ENCODE measurements around the gene ATP1A1.

DNA sequence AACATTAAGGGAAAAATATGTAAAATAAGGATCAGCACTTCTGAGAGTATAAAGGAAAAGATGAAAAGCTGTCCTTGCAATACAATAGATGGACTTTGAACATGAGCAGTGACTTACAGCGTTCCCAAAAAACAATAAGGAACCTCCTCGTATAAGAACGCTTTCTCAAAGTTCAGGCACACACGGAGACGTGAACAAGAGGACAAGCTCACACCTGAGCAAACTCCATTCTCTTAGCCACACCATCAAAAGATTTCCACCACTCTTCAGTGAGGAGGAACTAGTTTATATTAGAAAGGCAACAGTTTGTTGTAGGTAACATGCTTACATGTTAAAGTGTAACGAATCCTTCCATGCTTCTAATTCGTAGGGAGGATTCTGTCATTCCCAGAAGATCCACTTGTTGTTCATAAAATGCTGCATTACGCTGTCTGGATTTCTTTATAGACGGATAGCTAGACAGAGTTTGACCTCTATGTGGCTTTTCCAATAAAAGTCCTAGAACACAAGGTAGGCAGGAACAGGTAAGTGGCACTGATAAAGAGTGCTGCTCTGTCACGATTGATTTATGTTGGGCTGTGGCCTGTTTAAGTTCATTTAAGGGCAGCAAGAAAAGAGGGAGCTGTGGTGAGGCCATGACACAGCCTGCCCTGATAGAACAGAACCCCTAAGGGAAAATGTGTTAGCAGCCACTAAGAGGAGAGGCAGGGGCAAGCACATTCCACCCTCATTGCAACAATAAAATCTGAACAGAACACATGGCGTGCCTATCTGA is 37.0 kb upstream of the ATP1A1 start:
- TF ChIP-seq, protein P1, sequence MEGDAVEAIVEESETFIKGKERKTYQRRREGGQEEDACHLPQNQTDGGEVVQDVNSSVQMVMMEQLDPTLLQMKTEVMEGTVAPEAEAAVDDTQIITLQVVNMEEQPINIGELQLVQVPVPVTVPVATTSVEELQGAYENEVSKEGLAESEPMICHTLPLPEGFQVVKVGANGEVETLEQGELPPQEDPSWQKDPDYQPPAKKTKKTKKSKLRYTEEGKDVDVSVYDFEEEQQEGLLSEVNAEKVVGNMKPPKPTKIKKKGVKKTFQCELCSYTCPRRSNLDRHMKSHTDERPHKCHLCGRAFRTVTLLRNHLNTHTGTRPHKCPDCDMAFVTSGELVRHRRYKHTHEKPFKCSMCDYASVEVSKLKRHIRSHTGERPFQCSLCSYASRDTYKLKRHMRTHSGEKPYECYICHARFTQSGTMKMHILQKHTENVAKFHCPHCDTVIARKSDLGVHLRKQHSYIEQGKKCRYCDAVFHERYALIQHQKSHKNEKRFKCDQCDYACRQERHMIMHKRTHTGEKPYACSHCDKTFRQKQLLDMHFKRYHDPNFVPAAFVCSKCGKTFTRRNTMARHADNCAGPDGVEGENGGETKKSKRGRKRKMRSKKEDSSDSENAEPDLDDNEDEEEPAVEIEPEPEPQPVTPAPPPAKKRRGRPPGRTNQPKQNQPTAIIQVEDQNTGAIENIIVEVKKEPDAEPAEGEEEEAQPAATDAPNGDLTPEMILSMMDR (IDR thresholded peaks at IDR 0.05): no peak
- no peak for TF ChIP-seq POLR2A (IDR thresholded peaks at IDR 0.05)

Data from lower leg skin (tissue), 3 donors.